Stomach smooth muscle (tissue), 2 donors: ENCODE measurements around the gene F2RL1.
"Not testable (repeated sequence)": the region's sequence is repeated elsewhere in the genome, so short reads cannot be mapped to it uniquely, and the experiment has no call there.

ENCODE experiments used
- H3K27ac ChIP-seq: one replicate; pipeline ENCODE4 v1.7.0; 2013; ENCODE audit warnings: mild to moderate bottlenecking, low read length, inconsistent platforms
- H3K27me3 ChIP-seq, 2 donors: one replicate each; pipeline ENCODE4 v1.7.0; 2013; ENCODE audit warnings: low read length in 2 of 2; ENCODE audit not compliant: insufficient read depth in 2 of 2, control insufficient read depth in 1 of 2
- H3K36me3 ChIP-seq, 2 donors: one replicate each; pipeline ENCODE4 v1.7.0; 2013; ENCODE audit warnings: low read length in 2 of 2; ENCODE audit not compliant: control insufficient read depth in 2 of 2, insufficient read depth in 2 of 2
- H3K4me1 ChIP-seq: one replicate; pipeline ENCODE4 v1.7.0; 2013; ENCODE audit warnings: low read length; ENCODE audit not compliant: control insufficient read depth, insufficient read depth
- H3K4me3 ChIP-seq, 2 donors: one replicate each; pipeline ENCODE4 v1.7.0; 2013; ENCODE audit warnings: low read length in 2 of 2
- H3K9ac ChIP-seq, 2 donors: one replicate each; pipeline ENCODE4 v1.7.0; 2013; ENCODE audit warnings: low read length in 2 of 2, mild to moderate bottlenecking in 1 of 2
- H3K9me3 ChIP-seq, 2 donors: one replicate each; pipeline ENCODE4 v1.7.0; 2013; ENCODE audit warnings: low read length in 2 of 2; ENCODE audit not compliant: control insufficient read depth in 2 of 2
- donor health status: healthy.
- donor health status: Pancreatic carcinoma.

Gene F2RL1

DNA sequence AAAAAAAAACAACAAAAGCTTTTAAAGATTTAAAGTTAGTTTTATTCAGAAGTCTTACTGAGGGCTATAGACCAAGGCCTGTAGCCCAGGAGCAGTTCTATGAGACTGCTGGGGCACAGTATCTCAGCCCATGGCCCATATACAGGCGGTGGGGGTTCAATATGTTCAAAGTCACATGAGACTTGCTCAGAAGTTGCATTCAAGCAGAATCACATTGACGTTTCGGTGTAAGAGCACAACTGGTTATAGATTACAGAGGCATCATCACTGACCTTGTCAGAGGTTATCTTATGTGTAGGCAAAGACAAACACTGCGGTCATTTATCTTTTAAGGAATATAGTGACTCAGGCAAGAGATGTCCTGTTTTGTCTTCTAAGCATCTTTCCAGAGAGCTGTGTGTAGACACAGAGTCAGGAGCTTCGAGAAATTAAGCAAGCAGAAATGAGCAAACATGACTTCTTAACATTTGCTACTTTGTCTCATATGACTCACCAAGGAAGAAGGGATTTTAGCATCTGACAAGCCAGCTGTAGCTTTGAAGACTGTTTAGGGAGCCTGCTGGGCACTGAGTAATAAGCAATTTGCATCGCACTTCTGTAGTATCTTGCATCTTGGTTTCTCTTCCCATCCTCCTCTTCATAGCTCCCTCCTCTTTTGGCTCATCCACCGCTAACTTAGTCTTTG lies 12.9 kb upstream of the F2RL1 start:
- no peak overlapping the region for H3K4me3 ChIP-seq
- H3K27me3 ChIP-seq = no peaks in the 10 kb centered on the region
- H3K4me1 ChIP-seq = no peaks in the 10 kb centered on the region
- no peaks in the 10 kb centered on the region for H3K36me3 ChIP-seq
- H3K27ac ChIP-seq = no peak overlapping the region
- H3K9me3 ChIP-seq = no peaks in the 10 kb centered on the region
- H3K9ac ChIP-seq = no peak overlapping the region

DNA sequence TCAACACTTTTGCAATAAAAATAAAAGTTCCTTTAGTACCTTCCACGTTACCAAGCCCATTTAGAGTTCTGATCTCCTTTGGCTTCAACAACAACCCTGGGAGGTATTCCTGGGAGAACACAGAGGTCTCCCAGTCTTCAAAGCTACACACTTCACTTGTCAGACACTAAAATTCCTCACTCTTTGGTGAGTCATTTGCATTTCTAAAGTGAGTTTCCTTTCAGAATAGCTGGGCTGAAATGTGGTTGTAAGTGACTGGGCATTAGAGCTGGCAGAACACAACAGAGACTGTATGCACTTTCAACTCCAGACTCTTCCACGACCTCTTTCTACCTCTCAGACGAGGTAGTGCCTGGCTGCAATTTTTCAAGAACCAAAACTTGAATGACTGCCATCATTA lies 11.5 kb upstream of the F2RL1 start:
- Histone ChIP-seq H3K9ac (no peak overlapping the region), H3K27me3 (no peaks in the 10 kb centered on the region), H3K27ac (no peak overlapping the region), H3K36me3 (no peaks in the 10 kb centered on the region), H3K4me3 (no peak overlapping the region), H3K9me3 (no peaks in the 10 kb centered on the region), H3K4me1 (no peaks in the 10 kb centered on the region)

DNA sequence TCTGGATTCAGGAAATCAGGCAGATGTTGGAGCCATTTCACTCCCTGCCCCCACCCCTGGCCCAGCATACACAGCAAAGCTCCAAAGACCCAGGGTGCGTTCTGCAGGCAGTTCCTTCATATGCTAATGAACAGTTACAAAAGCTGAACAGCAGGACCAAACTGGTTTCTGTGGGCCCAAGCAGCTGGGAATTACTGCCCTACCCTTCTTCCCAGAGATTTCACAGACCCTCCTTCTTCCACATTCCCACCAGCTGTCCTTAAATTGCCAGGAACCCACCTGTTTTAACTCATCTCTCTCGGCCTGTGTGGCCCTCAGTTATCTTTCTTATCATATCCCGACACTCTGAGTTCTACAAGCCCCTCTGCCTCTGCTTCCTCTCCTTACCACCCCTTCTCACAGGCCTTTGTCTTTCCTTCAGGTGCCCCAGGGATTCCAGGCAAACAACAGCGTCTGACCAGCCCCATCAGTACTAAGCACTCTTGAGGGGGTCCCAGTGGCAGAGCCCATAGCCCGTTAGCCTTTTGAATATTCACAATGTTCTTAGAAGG lies 10.6 kb upstream of the F2RL1 start:
- no peak overlapping the region for H3K27ac ChIP-seq
- H3K4me3 ChIP-seq = no peak overlapping the region
- no peaks in the 10 kb centered on the region for H3K27me3 ChIP-seq
- H3K36me3 ChIP-seq = no peaks in the 10 kb centered on the region
- no peaks in the 10 kb centered on the region for H3K9me3 ChIP-seq
- H3K9ac ChIP-seq = no peak overlapping the region
- no peaks in the 10 kb centered on the region for H3K4me1 ChIP-seq

DNA sequence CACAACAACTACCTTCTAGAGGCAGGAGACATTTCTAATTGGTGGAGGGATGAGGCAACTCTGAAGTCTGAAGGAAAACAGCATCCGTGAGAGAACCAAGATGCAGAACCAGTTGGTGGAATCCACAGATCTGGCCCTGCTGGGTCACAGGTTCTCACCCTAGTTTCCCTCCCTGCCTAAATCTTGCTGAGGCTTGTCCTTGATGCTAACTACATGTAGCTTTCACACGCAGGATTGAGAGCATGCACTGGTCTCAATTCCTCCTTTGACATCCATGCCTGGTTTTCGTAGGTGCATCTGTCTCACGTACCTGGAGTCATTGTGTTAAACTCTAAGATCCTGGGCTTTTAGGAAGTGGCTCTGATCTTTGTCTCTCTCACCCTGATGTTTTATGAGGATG lies 9.7 kb upstream of the F2RL1 start:
- no peaks in the 10 kb centered on the region for H3K4me1 ChIP-seq
- no peak overlapping the region for H3K4me3 ChIP-seq
- no peaks in the 10 kb centered on the region for H3K36me3 ChIP-seq
- no peaks in the 10 kb centered on the region for H3K27me3 ChIP-seq
- no peaks in the 10 kb centered on the region for H3K9me3 ChIP-seq
- H3K27ac ChIP-seq = no peak overlapping the region
- no peak overlapping the region for H3K9ac ChIP-seq

DNA sequence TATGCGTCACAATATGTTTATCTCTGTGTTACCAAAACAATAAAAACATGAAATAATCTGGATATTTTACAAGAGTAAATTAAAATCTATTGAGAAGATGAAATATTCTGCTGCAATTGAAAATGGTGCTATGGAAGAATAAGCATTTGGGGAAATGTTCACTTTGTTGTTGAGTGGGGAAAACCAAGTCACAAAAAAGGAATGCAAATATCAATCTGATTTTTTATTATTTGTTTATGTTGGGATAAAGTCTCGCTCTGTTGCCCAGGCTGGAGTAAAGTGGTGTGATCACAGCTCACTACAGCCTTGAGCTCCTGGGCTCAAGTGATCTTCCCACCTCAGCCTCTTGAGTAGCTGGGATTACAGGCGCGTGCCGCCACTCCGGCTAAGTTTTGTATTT lies 8.6 kb upstream of the F2RL1 start:
- no peak overlapping the region for H3K4me3 ChIP-seq
- no peaks in the 10 kb centered on the region for H3K27me3 ChIP-seq

DNA sequence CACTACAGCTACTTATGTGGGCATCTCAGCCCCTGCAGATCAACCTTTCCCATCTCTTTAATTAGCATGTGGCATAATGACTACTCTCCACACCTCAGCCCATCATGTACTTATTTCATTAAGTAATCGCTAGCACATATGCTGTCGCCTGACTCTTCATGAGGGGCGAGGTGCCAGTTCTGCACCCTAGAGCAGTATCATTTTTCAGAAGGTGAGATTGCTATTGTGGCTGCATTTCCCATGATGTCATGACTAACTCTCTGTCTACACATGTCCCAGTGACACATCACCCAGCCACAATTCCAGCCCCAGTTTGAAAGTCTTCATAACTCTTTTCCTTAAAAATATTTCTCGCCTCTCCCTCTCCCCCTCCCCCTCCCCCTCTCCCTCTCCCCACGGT lies 7.6 kb upstream of the F2RL1 start:
- Histone ChIP-seq H3K9me3 (no peaks in the 10 kb centered on the region), H3K36me3 (no peaks in the 10 kb centered on the region), H3K27me3 (no peaks in the 10 kb centered on the region), H3K27ac (no peak overlapping the region), H3K4me1 (no peaks in the 10 kb centered on the region), H3K4me3 (no peak overlapping the region), H3K9ac (no peak overlapping the region)

More for the DNA sequence above, 8.6 kb upstream of the F2RL1 start:
- Histone ChIP-seq H3K9me3 (no peaks in the 10 kb centered on the region), H3K27ac (no peak overlapping the region), H3K4me1 (no peaks in the 10 kb centered on the region), H3K36me3 (no peaks in the 10 kb centered on the region), H3K9ac (no peak overlapping the region)

DNA sequence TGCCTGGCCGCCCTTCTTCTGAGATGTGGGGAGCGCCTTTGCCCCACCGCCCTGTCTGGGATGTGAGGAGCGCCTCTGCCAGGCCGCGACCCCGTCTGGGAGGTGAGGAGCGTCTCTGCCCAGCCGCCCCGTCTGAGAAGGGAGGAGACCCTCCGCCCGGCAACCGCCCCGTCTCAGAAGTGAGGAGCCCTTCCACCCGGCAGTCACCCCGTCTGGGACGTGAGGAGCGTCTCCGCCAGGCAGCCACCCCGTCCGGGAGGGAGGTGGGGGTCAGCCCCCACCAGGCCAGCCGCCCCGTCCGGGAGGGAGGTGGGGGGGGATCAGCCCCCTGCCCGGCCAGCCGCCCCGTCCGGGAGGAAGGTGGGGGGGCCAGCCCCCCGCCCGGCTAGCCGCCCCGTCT lies 6.6 kb upstream of the F2RL1 start:
- not testable (repeated sequence) for H3K36me3 ChIP-seq, H3K27me3 ChIP-seq, H3K27ac ChIP-seq, H3K4me1 ChIP-seq, H3K9ac ChIP-seq, H3K4me3 ChIP-seq, H3K9me3 ChIP-seq

DNA sequence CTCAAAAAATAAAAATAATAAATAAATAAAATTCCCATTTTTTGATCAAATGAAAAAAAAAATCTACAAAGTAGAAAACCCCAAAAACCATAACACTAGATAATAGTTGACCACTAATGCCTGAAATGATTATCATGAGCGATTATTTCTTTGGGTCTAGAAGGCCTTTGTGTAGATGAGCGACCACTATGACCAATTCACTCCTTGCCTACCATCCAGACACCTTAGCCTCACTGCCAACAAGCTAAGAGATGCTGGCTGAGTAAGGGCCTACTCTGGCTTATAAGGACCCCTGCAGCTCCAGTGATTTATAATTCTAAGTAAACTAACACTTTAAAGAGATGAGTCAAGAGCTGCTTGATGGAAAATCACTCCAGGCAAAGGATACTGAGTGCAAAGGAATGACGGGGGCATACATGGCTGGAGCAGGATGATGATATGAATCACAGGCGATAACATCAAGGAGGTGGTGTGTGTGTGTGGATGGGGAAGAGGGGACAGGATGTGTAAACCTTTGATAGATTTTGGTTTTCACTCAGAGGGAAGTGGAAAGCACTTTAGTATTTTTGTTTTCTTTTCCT lies 4.8 kb upstream of the F2RL1 start:
- no peaks in the 10 kb centered on the region for H3K36me3 ChIP-seq
- H3K4me3 ChIP-seq = no peak overlapping the region
- no peak overlapping the region for H3K27ac ChIP-seq
- peaks cover 5% of the 10 kb centered on the region for H3K4me1 ChIP-seq
- H3K27me3 ChIP-seq = peaks cover 4 to 13% of the 10 kb centered on the region in 2 donors
- H3K9ac ChIP-seq = no peak overlapping the region
- H3K9me3 ChIP-seq = no peaks in the 10 kb centered on the region

DNA sequence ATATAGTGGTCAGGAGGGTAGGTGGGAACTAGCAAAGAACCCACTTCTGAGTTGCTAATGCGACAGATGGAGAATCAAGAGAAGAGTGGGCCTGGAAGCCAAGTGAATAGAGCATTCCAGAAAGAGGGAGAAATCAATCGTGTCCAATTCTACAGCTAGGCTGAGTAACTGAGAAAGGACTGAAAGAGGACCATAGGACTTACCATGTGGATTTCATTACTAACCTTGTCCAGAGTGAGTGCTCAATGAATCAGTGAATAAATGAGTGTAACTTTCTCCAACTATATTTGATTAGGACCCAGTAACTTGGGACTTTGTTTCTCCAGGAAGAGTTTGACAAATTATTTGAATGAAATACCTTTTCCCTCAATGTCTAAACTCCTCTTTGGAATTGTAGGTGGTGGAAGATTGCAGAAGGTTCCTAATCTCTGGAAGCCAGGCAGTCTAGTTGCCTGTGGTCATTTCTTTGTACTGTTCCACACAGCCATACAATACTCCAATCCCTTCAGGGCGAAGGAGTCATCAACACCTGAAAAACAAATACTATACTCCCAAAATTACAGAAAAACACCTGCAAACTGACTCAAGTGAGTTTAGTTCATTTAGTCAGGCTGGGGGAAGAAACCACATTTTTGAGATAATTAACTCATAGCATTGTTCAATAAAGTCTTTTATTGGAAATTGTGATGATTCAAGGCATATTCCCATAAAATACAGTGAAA lies 2.6 kb upstream of the F2RL1 start:
- H3K36me3 ChIP-seq = no peaks in the 10 kb centered on the region

DNA sequence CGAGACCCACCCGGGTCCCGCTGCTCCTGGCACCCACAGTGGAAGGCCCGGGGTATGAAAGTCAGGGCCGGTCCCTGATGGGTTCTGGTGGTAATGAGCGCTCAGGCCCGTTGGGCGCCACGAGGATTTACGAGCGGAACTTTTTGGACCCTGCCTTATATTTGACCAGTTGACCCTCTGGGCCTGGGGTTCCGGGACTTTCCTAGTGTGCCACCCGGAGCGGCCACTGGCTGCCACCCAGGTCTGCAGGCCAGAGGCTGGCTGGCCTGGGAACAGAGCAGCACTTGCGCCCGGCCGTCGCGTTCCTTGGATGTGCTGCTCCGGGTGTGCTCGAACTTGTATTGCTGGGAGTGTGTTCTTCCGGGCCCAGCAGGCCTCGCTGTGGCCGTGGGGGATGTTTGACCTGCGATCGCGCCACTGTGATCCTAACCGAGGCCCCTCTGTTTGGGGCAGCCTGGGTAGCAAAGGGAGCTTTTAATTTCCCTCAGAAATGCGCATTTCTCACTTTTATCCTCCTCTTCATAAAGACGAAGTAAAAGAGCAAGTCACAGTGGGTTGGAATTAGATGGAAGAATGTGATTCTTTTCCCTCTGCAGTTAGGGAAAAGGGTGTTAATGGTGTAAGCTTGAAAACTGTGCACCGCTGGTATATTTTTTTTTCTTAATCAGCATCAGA lies 1.2 kb downstream of the F2RL1 start:
- no peaks in the 10 kb centered on the region for H3K9me3 ChIP-seq
- no peak overlapping the region for H3K9ac ChIP-seq
- H3K4me3 ChIP-seq = peak overlapping the region in 1 of 2 donors; percentile 64
- no peaks in the 10 kb centered on the region for H3K36me3 ChIP-seq
- H3K27ac ChIP-seq = no peak overlapping the region
- H3K27me3 ChIP-seq = peaks cover 13 to 23% of the 10 kb centered on the region in 2 donors
- H3K4me1 ChIP-seq = peaks cover 8% of the 10 kb centered on the region

More for the DNA sequence above, 2.6 kb upstream of the F2RL1 start:
- no peak overlapping the region for H3K4me3 ChIP-seq
- H3K9ac ChIP-seq = no peak overlapping the region
- H3K27ac ChIP-seq = no peak overlapping the region
- H3K27me3 ChIP-seq = peaks cover 13 to 23% of the 10 kb centered on the region in 2 donors
- peaks cover 8% of the 10 kb centered on the region for H3K4me1 ChIP-seq
- no peaks in the 10 kb centered on the region for H3K9me3 ChIP-seq
